ENCODE measurements around the gene ATP8B1. TPM values are rescaled to one million over a fixed set of nuclear protein-coding genes. Genes with fewer than 3 reads are reported as not detected.

ATP8B1 gene
- total and polyA plus RNA-seq, 2 experiments from 2014 or later, result 7.9 to 38.4 TPM

DNA sequence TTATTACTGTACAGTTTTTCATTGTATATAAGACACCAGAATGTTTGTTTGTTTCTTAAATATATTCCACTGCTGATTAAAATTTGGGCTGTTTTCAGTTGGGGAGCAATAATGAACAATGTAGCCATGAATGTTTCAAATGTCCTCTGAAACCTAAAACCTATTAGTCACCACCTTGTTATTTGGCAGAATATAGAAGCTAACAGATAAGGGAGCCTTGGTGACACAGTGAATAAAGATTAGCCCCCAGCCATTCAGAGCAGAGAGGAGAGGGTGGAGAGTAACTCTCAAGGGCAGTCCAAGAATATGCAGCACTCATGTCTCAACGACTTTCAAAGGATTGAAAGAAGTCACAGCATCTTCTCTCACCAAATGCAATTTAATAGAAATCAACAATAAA is 43.1 kb upstream of the ATP8B1 start:
- Histone ChIP-seq H2AFZ (no peak overlapping the region), H3K27ac (peak overlapping the region; percentile 62), H4K20me1 (ENCODE audit: insufficient read depth, poor library complexity, severe bottlenecking) (no peaks in the 10 kb centered on the region), H3K27me3 (no peaks in the 10 kb centered on the region), H3K79me2 (no peaks in the 10 kb centered on the region), H3K9me2 (replicated peaks; ENCODE audit: insufficient read depth) (no peaks in the 10 kb centered on the region), H3K4me2 (no peak overlapping the region), H3K4me1 (ENCODE audit: insufficient read depth) (peaks cover 10% of the 10 kb centered on the region), H3K4me3 (no peak overlapping the region), H3K9me3 (ENCODE audit: low read depth) (no peaks in the 10 kb centered on the region), H3K36me3 (replicated peaks; ENCODE audit: insufficient read depth, low read depth) (no peaks in the 10 kb centered on the region)
- peak; percentile 64 for DNase-seq (ENCODE audit: low spot score)
- 9% methylated on average over 1 of the region's 1 CpG for WGBS (ENCODE audit: low lambda C conversion rate, missing lambda C conversion rate)
- TF ChIP-seq EZH2phosphoT487 (IDR thresholded peaks at IDR 0.05; ENCODE audit: low read depth, severe bottlenecking, unreplicated experiment) (no peak), EZH2 (IDR thresholded peaks at IDR 0.05; ENCODE audit: borderline replicate concordance) (no peak)
- TF ChIP-seq, protein P1, sequence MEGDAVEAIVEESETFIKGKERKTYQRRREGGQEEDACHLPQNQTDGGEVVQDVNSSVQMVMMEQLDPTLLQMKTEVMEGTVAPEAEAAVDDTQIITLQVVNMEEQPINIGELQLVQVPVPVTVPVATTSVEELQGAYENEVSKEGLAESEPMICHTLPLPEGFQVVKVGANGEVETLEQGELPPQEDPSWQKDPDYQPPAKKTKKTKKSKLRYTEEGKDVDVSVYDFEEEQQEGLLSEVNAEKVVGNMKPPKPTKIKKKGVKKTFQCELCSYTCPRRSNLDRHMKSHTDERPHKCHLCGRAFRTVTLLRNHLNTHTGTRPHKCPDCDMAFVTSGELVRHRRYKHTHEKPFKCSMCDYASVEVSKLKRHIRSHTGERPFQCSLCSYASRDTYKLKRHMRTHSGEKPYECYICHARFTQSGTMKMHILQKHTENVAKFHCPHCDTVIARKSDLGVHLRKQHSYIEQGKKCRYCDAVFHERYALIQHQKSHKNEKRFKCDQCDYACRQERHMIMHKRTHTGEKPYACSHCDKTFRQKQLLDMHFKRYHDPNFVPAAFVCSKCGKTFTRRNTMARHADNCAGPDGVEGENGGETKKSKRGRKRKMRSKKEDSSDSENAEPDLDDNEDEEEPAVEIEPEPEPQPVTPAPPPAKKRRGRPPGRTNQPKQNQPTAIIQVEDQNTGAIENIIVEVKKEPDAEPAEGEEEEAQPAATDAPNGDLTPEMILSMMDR (IDR thresholded peaks at IDR 0.05; ENCODE audit: poor library complexity), result no peak

DNA sequence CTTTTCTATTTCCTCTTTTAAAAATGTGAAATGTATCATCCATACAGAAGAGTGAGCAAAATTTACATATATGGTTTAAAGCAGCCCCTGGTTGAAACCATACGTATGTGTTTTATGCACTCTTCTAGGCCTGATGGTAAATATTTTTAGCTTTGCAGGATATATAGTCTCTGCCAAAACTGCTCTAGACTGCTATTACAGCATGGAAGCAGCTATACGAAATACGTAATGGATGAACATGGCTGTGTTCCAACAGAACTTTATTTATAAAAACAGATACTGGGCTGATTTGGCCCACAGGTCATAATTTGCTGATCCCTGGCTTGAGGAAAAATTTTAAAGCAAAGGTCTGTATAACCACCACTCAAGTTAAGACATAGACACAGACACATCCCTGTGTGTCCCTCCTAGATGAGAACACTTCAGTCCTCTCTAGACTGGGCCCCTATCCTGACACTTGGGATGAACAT is 42.5 kb upstream of the ATP8B1 start:
- H3K36me3 ChIP-seq (replicated peaks; ENCODE audit: insufficient read depth, low read depth), result no peaks in the 10 kb centered on the region
- peak overlapping the region; percentile 62 for H3K27ac ChIP-seq
- WGBS (ENCODE audit: low lambda C conversion rate, missing lambda C conversion rate), result 77% methylated on average over 3 of the region's 3 CpGs
- no peak overlapping the region for H2AFZ ChIP-seq
- no peak overlapping the region for H3K4me3 ChIP-seq
- H3K4me1 ChIP-seq (ENCODE audit: insufficient read depth), result peaks cover 10% of the 10 kb centered on the region
- no peaks in the 10 kb centered on the region for H3K9me3 ChIP-seq (ENCODE audit: low read depth)
- H4K20me1 ChIP-seq (ENCODE audit: insufficient read depth, poor library complexity, severe bottlenecking), result no peaks in the 10 kb centered on the region
- no peaks in the 10 kb centered on the region for H3K79me2 ChIP-seq
- TF ChIP-seq, protein P1 (IDR thresholded peaks at IDR 0.05; ENCODE audit: poor library complexity), result no peak
- TF ChIP-seq EZH2 (IDR thresholded peaks at IDR 0.05; ENCODE audit: borderline replicate concordance) (no peak), EZH2phosphoT487 (IDR thresholded peaks at IDR 0.05; ENCODE audit: low read depth, severe bottlenecking, unreplicated experiment) (no peak)
- H3K4me2 ChIP-seq, result no peak overlapping the region
- DNase-seq (ENCODE audit: low spot score), result no peak
- no peaks in the 10 kb centered on the region for H3K9me2 ChIP-seq (replicated peaks; ENCODE audit: insufficient read depth)
- H3K27me3 ChIP-seq, result no peaks in the 10 kb centered on the region

DNA sequence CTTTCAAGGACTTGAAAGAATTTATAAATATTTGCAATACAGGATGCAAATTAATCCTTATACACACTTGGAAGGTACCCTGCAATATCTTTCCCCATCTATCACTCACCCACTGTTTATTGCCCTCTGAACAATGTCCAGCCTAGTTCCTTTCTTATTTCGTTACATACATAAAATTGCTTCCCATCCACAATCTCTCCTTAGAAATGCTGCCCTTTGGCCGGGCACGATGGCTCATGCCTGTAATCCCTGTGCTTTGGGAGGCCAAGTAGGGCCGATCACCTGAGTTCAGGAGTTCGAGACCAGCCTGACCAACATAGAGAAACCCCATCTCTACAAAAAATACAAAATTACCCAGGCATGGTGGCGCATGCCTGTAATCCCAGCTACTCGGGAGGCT is 41.2 kb upstream of the ATP8B1 start:
- H3K9me3 ChIP-seq (ENCODE audit: low read depth), result no peaks in the 10 kb centered on the region
- H4K20me1 ChIP-seq (ENCODE audit: insufficient read depth, poor library complexity, severe bottlenecking), result no peaks in the 10 kb centered on the region
- no peaks in the 10 kb centered on the region for H3K9me2 ChIP-seq (replicated peaks; ENCODE audit: insufficient read depth)
- H3K4me1 ChIP-seq (ENCODE audit: insufficient read depth), result peaks cover 10% of the 10 kb centered on the region
- H3K4me3 ChIP-seq, result no peak overlapping the region
- H3K4me2 ChIP-seq, result no peak overlapping the region
- H2AFZ ChIP-seq, result no peak overlapping the region
- TF ChIP-seq EZH2 (IDR thresholded peaks at IDR 0.05; ENCODE audit: borderline replicate concordance), result no peak
- TF ChIP-seq, protein P1 (IDR thresholded peaks at IDR 0.05; ENCODE audit: poor library complexity), result no peak
- no peak for TF ChIP-seq EZH2phosphoT487 (IDR thresholded peaks at IDR 0.05; ENCODE audit: low read depth, severe bottlenecking, unreplicated experiment)
- peak overlapping the region; percentile 42 for H3K27ac ChIP-seq
- H3K79me2 ChIP-seq, result no peaks in the 10 kb centered on the region
- 80% methylated on average over 7 of the region's 7 CpGs for WGBS (ENCODE audit: low lambda C conversion rate, missing lambda C conversion rate)
- no peaks in the 10 kb centered on the region for H3K36me3 ChIP-seq (replicated peaks; ENCODE audit: insufficient read depth, low read depth)
- peak; percentile 34 for DNase-seq (ENCODE audit: low spot score)
- H3K27me3 ChIP-seq, result no peaks in the 10 kb centered on the region

DNA sequence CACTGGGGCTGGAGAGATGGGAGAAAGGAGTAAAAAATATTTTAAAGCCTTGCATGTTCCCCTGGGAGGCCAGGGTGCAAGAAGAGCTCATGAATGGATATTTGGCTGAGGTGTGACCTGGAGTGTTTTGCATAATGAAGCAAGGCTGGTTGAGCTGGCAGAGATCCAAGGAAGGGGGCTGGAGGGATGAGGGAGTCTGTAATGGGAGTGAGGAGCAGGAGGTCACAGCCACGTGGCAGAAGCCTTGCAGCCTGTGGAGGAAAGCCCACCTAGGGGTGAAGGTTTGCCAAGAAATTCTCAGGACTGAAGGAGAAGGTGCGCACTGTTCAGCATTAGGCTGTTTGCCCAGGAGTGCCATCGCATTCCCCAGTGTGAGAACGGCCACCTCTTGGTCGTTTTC is 40.3 kb upstream of the ATP8B1 start:
- H3K4me1 ChIP-seq (ENCODE audit: insufficient read depth), result peaks cover 10% of the 10 kb centered on the region
- H3K79me2 ChIP-seq, result no peaks in the 10 kb centered on the region
- no peak overlapping the region for H2AFZ ChIP-seq
- no peaks in the 10 kb centered on the region for H3K27me3 ChIP-seq
- 78% methylated on average over 5 of the region's 5 CpGs for WGBS (ENCODE audit: low lambda C conversion rate, missing lambda C conversion rate)
- H3K9me3 ChIP-seq (ENCODE audit: low read depth), result no peaks in the 10 kb centered on the region
- H3K27ac ChIP-seq, result no peak overlapping the region
- no peak overlapping the region for H3K4me2 ChIP-seq
- DNase-seq (ENCODE audit: low spot score), result no peak
- H3K36me3 ChIP-seq (replicated peaks; ENCODE audit: insufficient read depth, low read depth), result no peaks in the 10 kb centered on the region
- no peaks in the 10 kb centered on the region for H4K20me1 ChIP-seq (ENCODE audit: insufficient read depth, poor library complexity, severe bottlenecking)
- no peaks in the 10 kb centered on the region for H3K9me2 ChIP-seq (replicated peaks; ENCODE audit: insufficient read depth)
- TF ChIP-seq, protein P1 (IDR thresholded peaks at IDR 0.05; ENCODE audit: poor library complexity), result no peak
- no peak for TF ChIP-seq EZH2 (IDR thresholded peaks at IDR 0.05; ENCODE audit: borderline replicate concordance)
- TF ChIP-seq EZH2phosphoT487 (IDR thresholded peaks at IDR 0.05; ENCODE audit: low read depth, severe bottlenecking, unreplicated experiment), result no peak
- no peak overlapping the region for H3K4me3 ChIP-seq

Data from hepatocyte (in vitro differentiated cells).